Measurements from ENCODE around the gene SMYD3.
A peak's percentile ranks its signal among the peaks of the same experiment; 100 is the strongest.

Gene SMYD3

DNA sequence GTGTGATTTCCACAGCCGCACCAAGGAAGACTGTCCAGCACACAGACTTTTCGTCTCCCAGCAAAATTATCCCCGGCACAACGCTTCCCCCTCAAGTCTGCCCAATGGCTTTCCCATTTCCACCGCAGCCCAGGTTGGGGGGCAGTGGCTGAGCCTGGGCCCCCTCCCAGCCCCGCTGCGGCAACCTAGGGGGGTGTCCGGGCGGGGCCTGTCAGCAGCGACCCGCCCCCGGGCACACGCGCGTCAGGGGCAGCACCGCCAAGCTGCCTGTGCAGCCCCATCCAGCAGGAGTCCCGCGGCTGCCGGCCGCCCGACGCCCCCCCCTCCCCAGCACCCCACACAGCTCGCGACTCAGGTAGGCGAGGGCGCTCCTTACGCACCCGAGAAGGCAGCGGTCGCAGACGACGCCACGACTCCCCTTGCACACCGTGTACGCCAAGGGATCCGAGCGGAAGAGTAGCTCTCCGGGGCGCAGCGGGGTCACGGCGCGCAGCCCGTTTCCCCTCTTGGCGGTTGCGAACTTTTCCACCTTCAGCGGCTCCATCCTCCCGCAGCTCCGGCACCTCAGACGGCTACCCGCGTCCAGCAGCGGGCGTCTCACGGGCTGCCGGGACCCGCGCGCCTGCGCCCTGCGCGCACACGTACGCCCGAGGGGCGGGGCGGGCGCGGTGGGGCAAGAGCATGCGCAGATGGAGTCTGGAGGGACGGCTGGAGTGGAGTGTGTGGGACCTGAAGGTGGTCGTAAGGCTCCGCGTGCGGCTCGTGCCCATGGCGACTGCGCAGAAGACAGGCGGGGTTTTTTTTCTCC lies at the start of gene SMYD3:
Gene SMYD3, minus strand, starts transcription at position 606 of the 808 bp plus-strand sequence.
- peak; percentile 93 for DNase-seq

DNA sequence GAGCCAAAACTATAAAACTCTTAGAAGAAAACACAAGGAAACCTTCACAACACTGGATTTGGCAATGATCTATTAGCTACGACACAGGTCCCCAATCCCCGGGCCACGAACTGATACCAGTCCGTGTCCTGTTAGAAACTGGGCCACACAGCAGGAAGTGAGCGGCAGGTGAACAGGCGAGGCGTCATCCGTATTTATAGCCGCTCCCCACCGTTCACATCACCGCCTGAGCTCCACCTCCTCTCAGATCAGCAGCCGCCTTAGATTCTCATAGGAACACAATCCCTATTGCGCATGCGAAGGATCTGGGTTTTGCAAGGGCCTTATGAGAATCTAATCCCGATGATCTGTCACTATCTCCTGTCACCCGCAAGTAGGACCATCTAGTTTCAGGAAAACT lies 47.1 kb upstream of the SMYD3 start:
- DNase-seq, result no peak

DNA sequence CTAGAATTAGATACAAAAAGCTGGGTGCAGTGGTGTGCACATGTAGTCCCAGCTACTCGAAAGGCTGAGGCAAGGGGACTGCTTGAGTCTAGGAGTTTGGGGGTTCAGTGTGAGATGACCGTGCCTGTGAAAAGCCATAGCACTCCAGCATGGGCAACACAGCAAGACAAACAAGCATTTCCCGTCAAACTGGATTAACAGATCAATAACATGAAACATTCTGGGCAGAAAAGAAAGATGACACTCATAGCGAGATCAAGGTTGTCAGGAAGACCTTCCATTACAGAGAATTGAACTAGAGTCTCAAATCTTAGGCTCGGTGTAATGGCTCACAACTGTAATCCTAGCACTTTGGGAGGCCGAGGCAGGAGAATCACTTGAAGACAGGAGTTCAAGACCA lies 45.0 kb upstream of the SMYD3 start:
- no peak for DNase-seq

DNA sequence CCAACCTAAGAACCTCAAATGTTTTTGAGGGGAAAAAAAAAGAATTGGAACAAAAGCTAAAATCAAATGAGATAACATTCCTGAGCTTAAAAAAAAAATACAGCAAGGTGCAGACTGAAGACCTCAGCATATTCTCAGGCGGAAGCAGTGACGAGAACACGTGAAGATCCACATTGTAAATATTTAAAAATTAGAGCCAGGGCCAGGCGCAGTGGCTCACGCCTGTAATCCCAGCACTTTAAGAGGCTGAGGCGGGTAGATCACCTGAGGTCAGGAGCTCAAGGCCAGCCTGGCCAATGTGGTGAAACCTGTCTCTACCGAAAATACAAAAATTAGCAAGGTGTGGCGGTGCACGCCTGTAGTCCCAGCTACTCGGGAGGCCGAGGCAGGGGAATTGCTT lies 43.3 kb upstream of the SMYD3 start:
- DNase-seq, result no peak

DNA sequence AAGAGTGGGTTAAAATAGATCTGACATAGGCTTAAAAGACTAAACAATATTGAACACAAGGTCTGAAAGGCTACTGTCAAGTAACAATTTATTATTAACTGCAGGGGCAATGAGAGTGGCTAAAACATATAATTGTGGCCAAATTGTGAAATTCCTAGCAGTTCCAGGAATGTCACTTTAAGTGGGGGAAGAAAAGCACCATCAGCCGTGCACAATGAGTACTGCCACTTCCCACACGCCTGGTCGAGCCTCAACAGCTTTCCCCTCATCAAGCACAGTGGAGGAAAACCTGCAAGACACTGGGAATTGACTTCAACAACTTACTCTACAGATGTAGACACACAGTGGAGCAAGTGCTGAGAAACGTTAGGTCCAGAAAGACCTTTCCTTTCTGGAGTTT lies 42.6 kb upstream of the SMYD3 start:
- no peak for DNase-seq

DNA sequence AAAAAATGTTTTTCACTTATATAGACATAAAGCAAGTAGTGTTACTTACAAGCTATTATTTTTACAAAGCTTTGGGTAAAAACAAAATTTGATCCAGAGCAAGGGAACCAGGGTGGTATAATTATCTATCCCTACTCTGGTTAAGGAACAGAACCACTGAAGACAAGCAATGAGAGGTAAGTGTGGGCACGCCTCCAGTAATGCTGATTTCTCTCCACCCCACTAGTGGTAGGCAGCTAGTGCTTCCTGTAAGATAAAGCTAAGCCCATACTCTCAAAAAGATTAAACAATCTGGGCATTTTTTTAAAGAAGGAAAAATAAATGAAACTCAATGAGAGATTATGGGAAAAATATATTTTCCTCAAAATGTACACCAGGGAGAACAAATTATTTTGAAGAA lies 36.9 kb upstream of the SMYD3 start:
- DNase-seq, result no peak

DNA sequence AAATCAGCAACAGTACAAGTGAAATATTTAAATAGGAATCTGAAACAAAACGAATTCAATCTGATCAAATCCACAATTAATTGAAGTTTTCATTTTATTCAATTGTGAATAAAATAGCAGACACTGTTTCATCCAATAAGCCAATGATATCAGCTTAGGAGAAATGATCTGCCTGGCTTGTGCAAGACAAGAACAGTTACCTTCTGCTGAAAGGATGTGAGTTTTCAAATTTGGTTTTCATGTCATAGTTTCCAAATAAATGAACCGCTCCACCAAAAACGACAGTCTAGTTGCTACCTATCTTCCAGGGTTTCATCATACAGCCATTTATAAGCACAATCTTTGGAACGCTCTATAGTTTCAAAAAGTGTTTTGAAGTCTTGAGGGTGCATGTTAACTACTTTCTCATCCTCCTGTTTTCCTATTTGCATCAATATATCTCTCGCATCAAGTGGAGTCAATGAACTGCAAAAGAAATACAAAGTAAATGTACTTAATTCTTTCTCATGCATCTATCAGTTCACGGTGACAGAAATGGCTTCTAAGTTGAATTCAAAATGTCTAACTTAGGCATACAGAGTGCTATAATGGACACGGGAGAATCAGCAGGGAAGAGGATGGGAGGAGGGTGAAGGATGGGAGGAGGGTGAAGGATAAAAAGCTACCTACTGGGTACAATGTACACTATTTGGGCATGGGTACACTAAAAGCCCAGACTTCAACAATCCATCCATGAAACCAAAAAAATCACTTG lies 33.8 kb upstream of the SMYD3 start:
- DNase-seq, result no peak

DNA sequence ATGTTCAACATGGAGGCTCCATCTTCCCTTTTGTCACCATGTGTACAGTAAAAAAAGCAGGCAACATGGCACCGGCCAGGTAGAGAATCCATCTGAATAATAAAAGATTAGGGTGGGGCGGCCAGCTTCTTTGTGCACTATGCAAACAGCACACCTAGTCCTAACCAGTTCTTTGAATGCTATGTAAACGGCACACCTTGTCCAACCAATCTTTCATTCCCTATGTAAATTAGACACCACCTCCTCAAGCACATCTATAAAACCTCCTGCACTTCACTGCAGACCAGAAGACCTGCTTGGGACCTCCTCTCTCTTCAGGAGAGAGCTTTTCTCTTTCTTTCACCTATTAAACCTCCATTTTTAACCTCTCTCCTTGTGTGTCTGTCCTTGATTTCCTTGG lies 30.8 kb upstream of the SMYD3 start:
- no peak for DNase-seq

DNA sequence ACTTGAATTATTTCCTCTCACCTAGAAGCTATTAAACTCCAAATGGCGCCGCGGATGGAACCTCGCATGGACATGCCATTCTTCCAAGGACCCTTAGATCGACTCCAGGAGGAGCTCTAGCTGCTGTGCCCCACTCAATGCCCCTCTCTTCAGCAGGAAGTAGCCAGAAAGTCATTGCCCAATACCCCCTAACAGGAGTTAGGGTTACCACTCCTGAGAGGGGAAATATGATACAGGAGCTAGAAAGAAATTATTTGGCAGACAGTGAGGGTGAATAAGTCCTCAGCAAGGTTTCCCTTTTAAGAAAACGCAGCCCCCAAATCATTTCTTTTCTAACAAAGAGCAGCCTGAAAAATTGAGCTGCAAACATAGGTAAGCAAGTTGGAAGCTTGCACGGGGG lies 30.4 kb upstream of the SMYD3 start:
- no peak for DNase-seq

DNA sequence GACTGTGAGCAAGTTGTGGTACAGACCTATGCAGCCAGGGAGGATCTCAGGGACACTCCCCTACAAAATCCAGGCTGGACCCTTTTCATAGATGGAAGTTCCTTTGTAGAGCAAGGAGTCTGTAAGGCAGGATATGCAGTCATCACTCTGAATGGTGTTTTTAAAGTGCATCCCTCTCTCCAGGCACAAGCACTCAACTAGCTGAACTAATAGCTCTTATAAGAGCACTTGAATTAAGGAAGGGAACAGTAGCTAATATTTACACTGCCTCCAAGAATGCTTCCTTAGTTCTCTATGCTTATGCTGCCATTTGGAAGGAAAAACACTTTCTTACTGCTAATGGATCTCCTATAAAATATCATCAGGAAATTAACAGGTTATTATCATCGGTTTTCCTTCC lies 27.0 kb upstream of the SMYD3 start:
- no peak for DNase-seq

DNA sequence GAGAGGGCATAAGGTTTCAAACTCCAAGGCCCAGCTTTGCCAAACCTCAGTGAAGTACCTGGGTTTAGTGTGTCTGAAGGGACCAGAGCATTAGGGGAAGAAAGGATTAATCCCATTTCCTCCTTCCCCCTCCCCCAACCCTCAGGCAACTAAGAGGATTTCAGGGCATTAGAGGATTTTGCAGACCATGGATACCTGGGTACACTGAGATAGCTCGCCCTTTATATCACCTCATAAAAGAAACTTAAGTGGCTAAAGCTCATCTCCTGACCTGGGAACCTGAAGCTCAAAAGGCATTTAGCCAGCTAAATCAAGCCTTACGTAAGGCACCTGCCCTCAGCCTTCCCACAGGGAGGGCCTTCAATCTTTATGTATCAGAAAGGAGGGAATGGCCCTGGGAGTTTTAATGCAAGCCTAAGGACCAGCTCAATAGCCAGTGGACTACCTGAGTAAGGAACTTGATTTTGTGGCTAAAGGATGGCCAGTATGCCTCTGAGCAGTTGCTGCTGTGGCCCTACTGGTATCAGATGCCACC lies 26.4 kb upstream of the SMYD3 start:
- no peak for DNase-seq

DNA sequence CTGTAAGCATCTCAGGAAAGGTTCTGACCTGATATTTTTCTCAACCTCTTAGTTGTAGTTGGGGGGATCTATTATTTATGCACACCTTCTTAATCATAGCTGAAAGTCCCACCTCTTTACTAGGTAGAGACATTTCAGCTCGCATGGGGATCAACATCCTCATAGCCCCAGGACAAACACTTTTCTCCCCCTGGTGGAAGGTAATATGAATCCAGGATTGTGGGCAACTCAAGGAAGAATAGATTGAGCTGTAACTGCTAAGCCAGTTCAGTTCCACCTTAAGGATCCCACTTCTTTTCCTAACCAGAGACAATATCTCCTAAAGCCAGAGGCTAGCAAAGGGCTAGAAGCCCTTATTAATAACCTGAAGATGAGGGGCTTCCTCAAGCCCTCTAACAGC lies 25.4 kb upstream of the SMYD3 start:
- no peak for DNase-seq

DNA sequence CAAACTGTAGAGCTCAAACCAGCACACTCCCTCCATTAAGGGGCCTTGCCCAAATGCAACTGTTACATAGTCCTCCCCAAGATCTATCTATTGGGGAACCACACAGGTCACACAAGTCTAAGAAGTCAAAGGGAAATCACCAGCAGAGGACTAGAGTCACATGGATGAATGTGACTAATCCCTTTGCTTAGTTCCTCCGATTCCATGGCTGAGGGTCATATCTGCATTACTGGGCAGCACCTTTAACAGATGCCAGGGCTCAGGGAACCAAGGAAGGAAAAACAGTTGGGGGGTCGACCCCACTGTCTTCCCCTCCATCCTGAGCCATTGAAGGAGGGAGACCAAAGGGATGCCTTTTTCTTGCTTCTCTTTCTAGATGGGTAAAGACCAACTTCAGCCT lies 23.4 kb upstream of the SMYD3 start:
- no peak for DNase-seq

DNA sequence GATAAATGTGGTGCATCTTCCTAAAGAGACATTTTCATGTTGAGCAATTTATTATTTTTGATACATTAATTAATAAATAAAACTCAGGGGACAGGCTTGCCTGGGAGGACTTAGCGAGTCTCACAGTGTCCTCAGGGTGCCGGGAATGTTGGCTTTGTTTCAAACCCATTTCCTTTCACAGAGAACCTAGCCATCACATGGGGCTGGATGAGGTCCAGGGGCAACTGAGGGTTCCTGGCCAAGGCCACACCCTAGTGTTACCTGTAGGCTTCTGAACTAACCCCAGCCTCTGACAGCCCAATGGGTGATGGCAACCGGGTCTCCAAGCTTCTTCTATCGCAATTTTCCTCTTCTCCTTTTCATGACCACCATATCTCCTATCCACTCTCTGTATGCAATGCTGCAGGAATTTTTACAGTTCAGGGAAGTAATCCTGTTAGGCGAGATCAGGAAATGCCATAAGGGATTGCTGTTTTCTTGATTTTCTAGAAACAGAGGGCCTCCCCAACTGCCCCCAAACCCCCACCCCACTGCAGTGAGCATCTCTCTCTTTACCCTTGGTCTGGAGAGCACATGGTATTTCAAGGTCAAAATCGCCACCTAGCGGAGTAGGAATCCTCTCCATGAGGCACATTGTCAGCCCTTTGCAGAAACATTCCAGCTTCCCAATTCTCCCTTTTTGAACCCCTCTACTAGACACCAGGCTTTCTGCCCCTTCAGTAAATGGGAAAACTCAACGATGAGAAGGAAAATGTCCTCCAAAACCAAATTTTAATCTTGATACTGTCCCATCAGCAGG lies 22.1 kb upstream of the SMYD3 start:
- no peak for DNase-seq

DNA sequence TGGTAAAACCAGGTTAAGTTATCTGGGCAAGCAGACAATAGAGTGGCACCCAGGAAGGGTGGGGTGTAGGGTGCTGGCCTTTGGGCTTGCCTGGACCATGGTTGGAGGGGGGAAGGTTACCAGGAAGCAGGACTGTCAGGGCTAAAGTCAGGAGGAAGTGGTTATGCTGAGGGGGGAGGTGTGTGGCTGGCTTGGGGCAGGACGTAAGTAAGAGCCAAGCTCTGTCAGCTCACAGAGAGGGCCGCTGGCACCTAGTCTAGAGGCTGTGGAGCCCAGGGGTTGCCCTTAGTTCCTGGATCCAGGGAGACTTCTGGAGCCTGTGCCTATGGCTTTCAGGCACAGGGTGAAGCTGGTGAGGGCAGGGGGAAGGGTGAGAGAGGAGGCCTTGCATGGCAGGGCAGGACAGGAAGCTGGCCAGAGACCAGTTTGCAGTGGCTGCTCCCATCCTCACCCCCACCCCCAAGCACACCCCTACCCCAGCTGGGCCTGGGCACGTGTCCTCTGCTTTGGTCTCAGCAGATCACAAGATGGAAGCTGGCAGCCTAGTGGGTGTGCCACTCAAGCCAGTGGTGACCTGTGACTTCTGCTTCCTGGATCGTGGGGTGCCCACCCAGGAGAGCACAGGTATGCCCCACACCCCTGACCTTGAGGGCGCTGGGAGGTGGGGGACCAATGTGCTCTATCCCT lies 20.5 kb upstream of the SMYD3 start:
- no peak for DNase-seq

DNA sequence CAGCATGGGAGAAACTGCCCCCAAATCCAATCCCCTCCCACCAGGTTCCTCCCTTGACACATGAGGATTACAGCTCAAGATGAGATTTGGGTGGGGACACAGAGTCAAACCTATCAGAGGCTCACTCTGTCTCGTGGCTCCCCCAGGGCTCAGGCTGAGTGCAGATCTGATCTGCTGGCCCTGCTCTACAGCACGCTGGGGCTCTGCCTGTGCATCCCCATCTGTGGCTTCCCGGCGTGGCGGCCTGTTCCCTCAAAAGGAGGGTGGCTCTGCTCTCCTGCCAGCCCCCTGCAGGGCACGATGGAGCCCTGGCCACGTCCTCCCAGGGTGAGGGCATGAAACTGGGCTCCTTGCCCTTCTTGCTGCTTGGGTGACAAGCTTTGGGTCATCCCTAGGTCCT lies 19.8 kb upstream of the SMYD3 start:
- no peak for DNase-seq

DNA sequence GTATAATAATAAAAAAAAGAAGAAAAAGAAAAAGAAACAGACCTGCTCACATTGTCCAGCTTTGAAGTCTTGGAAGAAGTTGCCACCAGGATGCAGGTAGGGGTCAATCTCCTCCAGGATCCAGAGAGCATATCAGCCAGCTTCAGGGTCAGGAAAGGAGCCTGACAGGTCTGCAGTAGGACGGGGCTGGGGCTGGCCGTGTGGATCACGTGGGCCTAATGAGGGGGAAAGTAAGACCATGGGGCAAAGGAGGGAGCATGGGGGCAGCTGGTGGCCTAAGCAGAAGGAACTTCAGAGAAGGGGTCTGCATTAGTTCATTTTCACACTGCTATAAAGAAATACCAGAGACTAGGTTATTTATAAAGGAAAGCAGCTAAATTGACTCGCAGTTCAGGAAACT lies 19.3 kb upstream of the SMYD3 start:
- no peak for DNase-seq

DNA sequence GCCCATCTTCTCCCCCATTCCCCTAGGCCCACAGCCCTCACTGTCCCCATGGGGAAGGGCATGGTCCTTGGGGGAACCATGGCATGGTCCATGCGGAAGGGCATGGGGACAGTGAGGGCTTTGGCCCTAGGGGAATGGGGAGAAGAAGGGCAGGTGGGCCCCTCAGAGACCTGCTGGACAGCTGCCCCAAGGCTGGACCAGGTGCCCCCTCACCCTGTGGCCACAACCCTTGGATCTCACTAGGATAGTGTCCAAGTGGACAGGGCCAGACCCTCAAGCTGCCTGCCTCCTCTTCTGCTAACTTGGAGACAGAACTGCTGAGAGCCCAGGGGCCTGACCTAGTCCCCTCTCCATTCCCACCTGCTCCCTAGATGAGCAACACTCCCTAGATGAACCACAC lies 12.4 kb upstream of the SMYD3 start:
- no peak for DNase-seq

DNA sequence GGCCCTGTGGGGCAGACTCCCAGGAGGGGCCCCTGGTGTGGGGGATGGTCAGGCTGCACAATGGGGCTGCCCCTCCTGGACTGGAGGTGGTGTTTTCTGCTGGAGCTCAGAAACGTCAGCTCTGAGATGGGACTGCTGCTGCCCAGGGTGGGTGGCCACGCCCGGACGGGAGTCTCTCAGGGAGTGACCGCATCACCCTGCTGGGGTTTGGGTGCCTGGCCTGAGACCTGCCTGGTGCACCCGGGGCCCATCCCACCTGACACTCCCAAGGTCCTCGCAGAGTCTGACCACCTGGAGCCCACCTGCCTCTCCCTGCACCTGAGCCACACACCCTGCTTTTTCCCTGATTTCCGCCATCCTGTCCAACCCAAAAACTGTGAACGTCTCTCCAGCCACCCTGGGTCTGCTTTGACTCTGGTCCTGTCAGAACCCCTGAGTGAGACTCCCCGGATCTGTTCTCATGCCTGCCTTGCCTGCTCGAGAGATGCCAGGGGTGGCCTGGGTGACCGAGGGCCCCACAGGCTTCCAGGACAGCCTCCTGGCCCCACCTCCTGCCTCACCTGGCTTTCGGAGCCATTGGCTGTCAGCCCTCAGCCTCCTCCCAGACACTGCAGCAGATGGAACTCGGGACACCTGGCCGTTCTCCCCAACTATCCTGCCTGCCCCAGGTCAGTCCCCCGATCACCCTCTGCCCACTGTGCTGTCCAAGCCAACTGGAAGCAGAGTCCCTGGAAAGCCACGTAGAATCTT lies 11.6 kb upstream of the SMYD3 start:
- no peak for DNase-seq

DNA sequence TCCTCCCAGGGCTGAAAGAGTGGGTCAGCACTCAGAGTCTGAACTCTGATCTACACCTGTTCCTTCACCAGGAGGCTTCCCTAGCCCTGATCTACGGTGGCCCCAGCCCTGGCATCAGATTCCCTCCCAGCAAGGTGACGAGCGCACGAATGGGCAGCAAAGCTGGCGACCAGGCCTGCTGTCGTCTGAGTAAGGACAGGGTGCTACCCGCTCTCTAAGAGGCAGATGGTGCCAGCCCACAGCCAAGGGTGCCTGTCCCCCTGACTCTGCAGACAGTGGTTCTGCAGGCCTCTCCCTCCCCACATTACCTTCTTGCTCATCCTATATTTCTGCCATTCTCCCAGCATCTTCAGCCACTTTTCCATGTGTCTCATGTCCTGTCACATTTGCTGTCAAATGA lies 10.3 kb upstream of the SMYD3 start:
- no peak for DNase-seq

DNA sequence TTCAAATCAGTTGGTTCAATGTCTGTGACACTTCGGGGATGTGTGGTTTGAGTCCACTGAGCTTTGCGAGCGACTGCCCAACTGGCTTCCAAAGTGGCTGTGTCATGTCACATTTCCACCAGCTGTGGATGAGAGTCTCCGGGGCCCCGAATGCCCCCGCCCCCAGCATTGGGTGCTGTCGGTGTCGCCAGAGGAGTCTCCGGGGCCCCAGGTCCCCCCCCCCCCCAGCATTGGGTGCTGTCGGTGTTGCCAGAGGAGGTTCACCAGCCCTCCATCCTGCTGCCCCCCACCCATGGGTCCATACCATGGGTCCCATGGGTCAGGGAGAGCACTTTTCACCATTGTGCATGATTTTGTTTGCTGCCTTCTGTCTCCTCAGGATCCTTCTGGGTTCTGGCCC lies 9.0 kb upstream of the SMYD3 start:
- no peak for DNase-seq

DNA sequence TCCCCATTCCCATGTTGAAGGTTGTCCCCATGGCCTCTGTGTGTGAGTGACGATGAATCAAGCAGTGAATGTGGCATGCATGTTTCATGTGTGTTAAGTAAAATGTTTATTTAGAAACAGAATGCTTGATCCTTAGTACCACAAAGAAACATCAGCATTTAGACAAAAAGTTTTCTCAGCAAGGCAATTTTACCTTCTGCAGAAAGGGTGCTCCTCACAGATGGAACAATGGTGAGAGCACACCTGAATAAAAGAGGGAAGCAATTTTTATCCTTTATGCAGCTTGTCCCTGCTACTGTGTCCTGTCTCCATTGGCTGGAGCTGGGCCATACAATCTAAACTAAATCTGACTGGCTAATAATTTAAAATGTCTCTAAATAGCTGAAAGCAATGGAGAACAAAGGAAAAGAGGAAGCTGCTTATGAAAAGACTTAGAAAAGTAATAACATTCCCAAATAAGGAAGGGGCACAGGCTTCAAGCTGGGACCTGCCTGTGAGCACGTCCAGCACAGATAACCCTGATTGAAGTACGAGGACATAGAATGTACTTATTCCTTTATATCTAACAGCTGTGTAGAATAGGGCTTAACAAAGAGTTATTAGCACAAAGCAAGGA lies 8.4 kb upstream of the SMYD3 start:
- DNase-seq, result no peak

Measured in retina (tissue), 1 donor.